ENCODE data around the gene ACVR1B. TPM values are rescaled to one million over a fixed set of nuclear protein-coding genes. Genes with fewer than 3 reads are reported as not detected.

Gene ACVR1B
- total RNA-seq, 1 donor, result 17.1 TPM

GRCh38 chr12:52038447-52038846 is 86.9 kb downstream of the ACVR1B start:
- no peak for TF ChIP-seq CTCF (IDR thresholded peaks at IDR 0.05; ENCODE audit: insufficient read depth, low read length)

GRCh38 chr12:52041035-52041434 is 89.5 kb downstream of the ACVR1B start:
- no peak for DNase-seq (ENCODE audit: low read depth)
- H3K4me3 ChIP-seq (ENCODE audit: low read depth, low read length), result no peak overlapping the region
- TF ChIP-seq CTCF (IDR thresholded peaks at IDR 0.05; ENCODE audit: insufficient read depth, low read length), result no peak

More at GRCh38 chr12:52038447-52038846, 86.9 kb downstream of the ACVR1B start:
- peak; percentile 69 for DNase-seq (ENCODE audit: low read depth)
- H3K4me3 ChIP-seq (ENCODE audit: low read depth, low read length), result peak overlapping the region; percentile 41

- peak; percentile 9 for TF ChIP-seq CTCF (IDR thresholded peaks at IDR 0.05; ENCODE audit: insufficient read depth, low read length)
- peak; percentile 70 for DNase-seq (ENCODE audit: low read depth)
- no peak overlapping the region for H3K4me3 ChIP-seq (ENCODE audit: low read depth, low read length)
These were observed 90.2 kb downstream of the ACVR1B start for GRCh38 chr12:52041695-52042123.

GRCh38 chr12:52042706-52043385 is 91.3 kb downstream of the ACVR1B start:
- no peak for DNase-seq (ENCODE audit: low read depth)
- TF ChIP-seq CTCF (IDR thresholded peaks at IDR 0.05; ENCODE audit: insufficient read depth, low read length), result no peak
- no peak overlapping the region for H3K4me3 ChIP-seq (ENCODE audit: low read depth, low read length)

GRCh38 chr12:52043386-52044212 is 92.1 kb downstream of the ACVR1B start:
- DNase-seq (ENCODE audit: low read depth), result peak; percentile 68
- H3K4me3 ChIP-seq (ENCODE audit: low read depth, low read length), result no peak overlapping the region

More at GRCh38 chr12:52043386-52044212, 92.1 kb downstream of the ACVR1B start:
- TF ChIP-seq CTCF (IDR thresholded peaks at IDR 0.05; ENCODE audit: insufficient read depth, low read length), result no peak

All from fibroblast of the aortic adventitia (primary cell).